LNCAP (cell line): ENCODE data around the gene NWD2.

ENCODE experiments used
- TF ChIP-seq, protein P1 (sequence below): fragments of 450-650 bp; IDR thresholded peaks from 2 replicates; pipeline ENCODE4 v1.5.1; 2017; ENCODE audit warnings: mild to moderate bottlenecking

The NWD2 gene

DNA sequence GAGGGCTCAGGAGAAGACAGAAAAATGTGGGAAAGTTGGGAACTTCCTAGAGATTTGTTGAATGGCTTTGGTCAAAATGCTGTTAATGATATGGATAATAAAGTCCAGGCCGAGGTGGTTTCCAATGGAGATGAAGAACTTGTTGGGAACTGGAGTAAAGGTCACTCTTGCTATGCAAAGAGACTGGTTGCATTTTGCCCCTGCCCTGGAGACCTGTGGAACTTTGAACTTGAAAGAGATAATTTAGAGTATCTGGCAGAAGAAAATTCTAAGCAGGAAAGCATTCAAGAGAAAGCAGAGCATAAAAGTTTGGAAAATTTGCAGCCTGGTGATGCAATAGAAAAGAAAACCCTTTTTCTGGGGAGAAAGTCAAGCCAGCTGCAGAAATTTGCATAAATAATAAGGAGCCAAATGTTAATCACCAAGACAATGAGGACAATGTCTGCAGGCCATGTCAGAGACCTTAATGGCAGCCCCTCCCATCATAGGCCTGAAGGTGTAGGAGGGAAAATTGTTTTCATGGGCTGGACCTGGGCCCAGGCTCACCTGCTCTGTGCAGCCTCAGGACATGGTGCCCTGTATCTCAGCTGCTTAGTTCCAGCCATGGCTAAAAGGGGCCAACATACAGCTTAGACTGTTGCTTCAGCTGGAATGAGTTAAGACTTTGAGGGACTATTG lies 237.8 kb downstream of the NWD2 start:
- TF ChIP-seq, protein P1, sequence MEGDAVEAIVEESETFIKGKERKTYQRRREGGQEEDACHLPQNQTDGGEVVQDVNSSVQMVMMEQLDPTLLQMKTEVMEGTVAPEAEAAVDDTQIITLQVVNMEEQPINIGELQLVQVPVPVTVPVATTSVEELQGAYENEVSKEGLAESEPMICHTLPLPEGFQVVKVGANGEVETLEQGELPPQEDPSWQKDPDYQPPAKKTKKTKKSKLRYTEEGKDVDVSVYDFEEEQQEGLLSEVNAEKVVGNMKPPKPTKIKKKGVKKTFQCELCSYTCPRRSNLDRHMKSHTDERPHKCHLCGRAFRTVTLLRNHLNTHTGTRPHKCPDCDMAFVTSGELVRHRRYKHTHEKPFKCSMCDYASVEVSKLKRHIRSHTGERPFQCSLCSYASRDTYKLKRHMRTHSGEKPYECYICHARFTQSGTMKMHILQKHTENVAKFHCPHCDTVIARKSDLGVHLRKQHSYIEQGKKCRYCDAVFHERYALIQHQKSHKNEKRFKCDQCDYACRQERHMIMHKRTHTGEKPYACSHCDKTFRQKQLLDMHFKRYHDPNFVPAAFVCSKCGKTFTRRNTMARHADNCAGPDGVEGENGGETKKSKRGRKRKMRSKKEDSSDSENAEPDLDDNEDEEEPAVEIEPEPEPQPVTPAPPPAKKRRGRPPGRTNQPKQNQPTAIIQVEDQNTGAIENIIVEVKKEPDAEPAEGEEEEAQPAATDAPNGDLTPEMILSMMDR = no peak

DNA sequence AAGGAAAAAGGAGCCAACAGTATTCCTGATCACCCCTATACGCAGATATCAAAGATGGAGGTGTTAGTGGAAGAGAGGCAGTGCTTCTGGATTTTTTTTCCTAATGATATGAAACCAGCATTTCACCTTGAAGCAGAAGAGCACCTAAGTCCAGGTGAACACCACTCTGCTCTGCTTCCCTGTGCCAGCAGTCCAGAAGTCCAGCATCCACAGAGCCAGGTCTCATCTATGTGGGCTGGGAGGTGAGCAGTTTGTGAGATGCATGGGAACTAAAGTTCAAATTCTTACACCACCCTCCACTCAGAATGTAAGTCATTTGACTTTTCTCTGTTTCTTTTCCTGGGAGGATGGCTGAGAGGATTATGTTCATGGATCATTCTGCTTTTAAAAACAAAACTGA lies 239.1 kb downstream of the NWD2 start:
- TF ChIP-seq, protein P1 = no peak

DNA sequence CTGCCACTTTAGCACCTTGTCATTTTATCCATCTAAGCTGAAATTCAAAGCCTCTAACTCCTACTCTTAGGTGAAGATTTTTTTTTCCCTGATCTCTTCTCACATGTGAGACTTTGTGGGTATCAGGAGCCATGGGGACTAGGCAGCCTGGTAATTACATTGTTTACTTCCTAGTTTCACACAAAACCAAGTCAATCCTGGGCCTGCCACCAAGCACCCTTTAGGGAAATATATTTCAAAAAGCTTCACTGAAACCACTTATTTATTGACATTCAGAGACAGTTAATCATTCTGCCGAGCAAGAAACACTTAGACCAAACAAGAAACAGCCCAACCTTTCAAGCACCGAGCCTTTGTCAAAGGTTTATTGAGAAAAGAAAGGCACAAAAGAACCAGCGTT lies 241.6 kb downstream of the NWD2 start:
- TF ChIP-seq, protein P1 = no peak

DNA sequence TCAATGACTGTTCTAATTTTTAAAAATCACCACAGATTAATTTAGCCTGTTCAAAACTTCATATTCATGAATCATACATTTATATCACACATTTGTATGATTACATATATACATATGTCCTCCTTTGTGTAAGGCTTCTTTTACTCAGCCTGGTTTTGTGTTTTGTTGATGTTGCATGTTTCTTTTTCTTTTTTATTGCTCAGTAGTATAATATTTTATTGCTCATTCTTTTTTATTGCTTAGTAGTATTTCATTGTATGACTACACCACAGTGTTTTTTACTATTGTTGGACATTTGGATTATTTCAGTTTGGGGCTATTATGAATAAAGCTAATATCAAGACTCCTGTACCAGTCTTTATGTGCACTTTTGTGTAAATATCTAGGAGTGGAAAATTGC lies 243.1 kb downstream of the NWD2 start:
- TF ChIP-seq, protein P1 = no peak

DNA sequence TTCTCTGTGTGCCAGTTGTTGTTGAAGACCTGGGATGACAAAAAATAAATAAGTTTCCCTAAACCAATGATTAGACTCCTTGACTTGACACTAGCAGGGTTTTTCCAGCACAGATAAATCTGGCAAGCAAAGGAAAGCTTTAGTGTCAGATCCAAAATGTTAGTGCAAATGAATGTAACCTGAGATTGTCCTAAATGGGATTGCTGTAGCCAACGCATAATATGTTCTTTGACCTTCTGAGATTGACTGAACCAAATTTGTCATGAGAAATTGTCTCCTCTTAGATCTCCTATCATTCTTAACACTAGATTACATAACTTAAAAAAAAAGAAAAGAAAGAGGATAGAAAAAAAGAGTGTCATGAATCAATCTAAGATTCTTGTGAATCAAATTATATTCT lies 245.2 kb downstream of the NWD2 start:
- TF ChIP-seq, protein P1 = no peak

DNA sequence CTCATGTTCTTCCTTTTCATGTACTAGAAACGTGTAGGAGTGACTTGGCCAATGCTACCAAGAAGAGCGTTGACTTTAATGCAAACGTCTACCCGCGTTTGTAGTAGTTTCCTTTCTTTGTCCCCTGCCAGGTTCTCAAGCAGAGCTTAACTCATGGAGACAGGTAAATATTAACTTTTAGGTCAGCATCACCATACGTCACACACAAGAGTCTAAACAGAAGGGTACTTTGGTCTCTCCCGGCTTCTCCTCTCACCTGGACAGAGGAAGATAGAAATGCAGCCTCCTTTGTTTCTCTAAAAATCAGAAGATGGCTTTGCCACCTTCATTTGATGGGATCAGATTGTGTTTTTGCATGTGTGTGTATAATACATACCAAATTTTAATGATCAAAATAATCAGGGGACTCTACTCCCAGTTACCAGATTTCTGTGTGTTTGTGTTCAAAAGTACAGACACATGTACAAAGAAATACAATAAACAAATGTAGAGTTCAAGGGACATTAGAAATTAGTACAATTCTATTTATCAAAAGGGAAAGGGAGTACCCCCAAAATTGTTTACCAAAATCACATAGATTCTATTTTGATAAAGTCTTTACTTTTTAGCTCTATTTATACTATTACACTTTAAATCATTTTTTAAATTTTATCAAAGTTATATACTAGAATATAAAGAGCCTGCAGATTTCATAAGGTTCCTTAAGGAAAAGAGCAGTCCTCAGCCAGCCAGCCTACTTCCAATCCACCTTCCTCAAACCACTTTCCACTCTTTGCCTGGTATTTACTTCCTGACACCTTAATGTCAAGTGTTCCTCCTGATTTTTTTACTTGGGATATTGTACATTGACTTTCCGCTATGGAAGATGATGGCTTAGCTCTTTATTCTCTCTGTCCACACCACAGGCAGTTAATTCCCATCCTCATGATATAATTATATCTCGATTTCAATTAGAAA lies 246.1 kb downstream of the NWD2 start:
- TF ChIP-seq, protein P1 = no peak
